CMK (cell line): ENCODE data around the gene TBX2.
"Not testable (repeated sequence)": the region's sequence is repeated elsewhere in the genome, so short reads cannot be mapped to it uniquely, and the experiment has no call there.

Experiments used
- DNase-seq: peaks from one replicate; pipeline ENCODE4 v3.0.0-alpha.2; 2010; ENCODE audit warnings: low read depth

Gene TBX2

DNA sequence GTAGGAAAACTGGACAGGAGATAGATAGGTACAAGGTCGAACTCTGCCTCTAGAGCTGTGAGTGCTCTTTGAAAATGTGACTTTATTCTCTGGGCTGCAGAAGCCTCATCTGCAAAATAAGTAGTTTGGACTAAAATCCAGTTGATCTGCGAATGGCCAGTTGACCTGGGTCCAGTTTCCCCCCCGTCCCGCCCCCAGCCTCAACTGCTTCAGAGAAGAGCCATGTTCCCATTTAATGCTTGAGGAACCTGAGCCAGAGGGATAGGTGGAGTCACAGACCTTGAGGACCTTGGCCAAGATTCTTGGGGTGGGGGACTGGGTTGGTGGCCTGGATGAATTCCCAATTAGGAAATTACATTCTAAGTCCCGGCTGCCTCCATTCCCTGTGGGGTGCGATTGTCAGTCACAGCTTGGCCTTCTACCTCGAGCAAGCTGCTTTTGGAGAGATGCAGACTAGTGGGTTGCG is 14.1 kb downstream of the TBX2 start:
- no peak for DNase-seq

DNA sequence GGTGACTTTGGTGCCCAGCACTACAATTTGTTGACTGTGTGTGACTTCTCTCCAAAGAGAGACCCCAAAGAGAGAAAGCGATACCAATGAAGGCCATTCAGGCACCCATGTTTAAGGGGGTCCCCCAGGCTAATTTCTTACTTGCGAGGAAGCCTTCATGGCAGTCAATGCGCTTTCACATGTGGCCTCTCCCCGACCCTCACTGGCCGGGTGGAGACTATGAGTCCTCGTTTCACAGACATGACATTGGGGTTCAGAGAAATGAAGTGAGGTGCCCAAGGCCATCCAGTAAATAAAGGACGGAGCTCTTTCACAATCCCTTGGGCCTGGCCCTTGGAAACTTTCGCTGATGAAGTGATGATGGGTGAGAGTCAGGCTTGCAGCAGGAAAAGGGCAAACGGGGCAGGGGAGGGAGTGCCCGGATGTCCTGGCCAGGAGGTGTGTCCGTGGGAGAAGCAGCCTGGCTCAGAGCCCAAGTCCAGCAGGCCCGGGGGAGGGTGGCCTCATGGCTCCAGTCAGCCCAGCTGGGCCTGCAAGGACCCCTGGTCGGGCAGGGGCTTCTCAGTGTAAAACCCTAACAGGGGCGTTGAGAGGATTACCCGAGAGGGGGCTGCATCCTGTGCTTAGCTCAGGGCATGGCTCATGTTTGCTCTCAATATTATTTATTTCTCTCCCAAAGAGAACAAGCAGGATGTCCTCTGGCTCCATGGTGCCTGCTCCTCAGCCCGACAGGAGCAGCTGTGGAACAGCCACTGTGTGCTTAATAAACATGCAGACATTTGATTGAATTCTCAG is 14.7 kb downstream of the TBX2 start:
- no peak for DNase-seq

DNA sequence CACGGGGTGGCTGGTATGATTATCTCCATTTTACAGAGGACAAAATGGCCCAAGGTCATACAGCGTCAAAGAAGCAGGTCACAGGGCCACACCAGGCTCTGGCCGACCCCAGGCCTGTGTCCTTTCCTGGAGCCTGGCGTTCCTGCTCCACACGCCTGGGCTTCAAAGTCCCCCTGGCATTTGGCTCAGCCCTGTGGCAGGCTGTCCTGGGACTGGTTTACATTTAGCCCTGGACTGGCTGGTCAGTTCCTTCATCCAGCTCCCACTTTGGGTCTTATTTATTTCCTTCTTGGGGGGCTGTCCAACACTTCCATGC is 15.3 kb downstream of the TBX2 start:
- DNase-seq = no peak

GRCh38 chr17:61415374-61416210 is 15.9 kb downstream of the TBX2 start:
- no peak for DNase-seq

DNA sequence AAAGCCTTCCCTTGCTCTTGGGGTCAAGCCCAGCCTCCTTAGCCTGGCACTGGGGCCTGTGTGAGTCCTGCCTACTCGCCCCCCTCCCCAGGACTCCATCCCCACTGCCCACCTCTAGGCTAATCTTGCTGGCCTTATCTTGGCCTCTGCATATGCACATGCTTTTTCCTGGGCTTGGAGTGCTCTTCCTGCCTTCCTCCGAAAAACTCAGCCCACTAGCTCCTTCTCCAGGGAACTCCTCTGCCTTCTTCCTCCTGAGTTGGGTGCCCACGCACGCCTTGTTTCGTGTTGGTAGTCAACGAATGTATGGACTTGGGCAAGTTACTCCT is 16.5 kb downstream of the TBX2 start:
- no peak for DNase-seq

DNA sequence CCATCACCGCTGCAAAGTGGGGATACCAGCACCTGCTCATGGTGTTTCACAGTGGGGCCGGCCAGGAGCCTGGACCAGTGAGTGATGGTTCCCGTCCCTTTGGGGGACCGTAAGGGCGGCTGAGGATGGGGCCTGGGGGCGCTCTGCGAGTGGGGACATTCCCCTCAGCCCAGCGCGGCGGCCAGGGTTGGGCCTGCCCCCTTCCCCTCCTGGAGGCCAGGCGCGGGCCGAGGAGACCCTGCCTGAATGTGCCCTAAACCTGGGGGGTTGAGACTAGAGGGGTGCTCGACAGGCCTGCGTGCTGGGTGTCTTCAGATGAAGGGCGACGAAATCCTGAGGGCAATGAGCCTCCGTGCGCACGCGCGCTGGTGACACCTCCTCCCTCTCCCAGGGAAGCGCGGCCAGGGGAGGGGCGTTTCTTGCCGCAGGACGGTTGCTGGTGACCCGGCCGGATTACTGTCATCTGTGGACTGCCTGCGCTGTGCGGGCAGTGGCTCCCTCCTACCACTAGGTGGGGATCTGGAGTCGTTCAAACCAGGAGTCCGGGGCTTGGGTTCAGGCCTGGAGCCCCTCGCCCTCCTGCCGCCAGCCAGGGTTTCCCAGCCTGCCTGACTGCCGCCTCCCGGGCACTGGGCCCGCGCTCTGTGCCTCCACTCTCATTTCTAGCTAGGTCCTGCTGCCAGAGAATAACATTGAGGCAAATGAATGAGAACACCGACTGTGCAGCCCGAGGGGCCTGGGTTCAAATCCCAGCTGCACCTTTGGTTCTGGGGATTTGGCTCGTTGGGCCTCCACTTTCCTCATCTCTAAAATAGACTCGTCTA is 17.1 kb downstream of the TBX2 start:
- DNase-seq = peak; percentile 64

DNA sequence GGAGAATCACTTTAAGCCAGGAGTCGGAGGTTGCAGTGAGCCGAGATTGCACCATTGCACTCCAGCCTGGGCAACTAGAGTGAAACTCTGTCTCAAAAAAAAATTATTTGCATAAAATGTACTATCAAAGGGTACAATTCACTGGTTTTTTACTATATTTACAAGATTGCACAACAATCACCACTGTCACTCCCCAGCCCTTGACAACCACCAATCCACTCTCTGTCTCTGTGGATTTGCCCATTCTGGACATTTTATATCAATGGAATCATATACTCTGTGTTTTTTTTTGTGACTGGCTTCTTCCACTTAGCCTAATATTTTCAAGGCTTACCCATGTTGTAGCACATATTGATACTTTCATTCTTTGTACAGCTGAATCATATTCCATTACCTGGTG is 18.8 kb downstream of the TBX2 start:
- DNase-seq = no peak

DNA sequence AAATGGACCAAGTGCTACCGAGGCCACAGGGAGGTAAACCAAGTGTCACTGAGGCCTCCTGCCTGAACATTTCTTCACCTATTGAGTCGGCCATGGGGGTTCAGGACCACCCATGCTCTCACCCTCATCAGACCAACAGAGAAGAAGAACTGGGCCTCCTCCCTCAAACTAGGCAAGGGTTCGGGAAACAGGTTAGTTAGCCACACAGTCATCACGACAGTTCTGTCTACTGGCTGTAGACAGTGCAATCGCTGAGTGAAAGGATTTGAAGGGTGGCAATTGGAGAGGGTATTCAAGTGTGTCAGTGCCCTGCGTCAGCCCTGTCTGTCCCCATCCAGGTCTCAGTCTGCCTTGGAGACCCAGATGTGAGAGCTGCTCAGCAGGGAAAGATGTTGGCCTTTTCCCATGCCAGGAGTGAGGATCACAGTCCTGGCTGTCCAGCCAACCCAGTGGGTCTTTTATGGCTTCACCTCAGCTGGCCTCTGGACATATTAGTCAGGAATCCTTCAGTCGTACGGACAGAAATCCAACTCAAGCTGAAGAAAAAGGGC is 19.9 kb downstream of the TBX2 start:
- no peak for DNase-seq

DNA sequence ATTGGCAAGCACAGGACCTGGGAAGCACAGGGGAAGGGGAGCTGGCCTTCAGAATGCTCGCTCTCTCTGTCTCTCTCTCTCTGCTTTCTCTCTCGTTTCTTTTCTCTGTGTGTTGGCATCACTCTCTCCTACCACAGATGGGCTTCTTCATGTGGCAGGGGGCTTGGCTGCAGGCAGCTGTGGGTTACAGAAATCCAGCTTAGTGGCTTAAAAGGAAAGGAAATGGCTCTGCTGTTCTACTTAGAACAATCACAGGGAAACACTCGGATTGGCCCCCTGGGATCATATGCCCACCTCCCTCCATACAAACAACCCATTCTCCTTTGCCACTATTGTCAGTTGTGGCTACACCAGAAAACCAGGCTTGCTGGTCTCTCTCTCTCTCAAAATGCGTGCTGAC is 20.4 kb downstream of the TBX2 start:
- DNase-seq = no peak

DNA sequence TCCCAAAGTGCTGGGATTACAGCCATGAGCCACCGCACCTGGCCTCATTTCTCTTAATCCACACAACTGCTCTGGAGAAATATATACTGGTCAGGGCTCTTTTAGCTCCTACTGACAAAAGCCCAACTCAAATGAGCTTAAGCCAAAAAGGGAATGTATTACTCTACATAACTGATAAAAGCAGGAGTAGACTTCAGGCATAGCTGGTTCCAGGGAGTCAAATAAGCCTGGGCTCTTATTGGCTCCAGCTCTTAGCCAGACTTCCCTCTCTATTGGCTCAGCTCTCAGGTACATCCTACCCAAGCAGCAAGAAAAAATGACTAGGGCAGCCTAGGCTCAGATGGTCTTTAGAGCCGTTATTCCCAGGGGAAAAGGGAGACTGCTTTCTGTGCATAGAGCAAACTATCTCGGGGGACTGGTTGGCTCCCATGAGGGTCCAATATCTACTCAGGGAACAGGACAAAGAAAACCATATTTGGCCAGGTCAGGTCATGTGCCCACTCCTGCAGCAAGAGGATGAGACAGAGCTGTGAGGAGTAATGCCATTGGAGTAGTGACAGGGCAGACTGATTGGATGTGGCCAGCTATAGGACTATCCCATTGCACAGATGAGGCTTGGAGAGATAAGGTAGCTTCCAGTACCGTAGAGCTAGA is 21.2 kb downstream of the TBX2 start:
- no peak for DNase-seq

- DNase-seq = no peak
These were observed 21.8 kb downstream of the TBX2 start for GRCh38 chr17:61421460-61421859.

DNA sequence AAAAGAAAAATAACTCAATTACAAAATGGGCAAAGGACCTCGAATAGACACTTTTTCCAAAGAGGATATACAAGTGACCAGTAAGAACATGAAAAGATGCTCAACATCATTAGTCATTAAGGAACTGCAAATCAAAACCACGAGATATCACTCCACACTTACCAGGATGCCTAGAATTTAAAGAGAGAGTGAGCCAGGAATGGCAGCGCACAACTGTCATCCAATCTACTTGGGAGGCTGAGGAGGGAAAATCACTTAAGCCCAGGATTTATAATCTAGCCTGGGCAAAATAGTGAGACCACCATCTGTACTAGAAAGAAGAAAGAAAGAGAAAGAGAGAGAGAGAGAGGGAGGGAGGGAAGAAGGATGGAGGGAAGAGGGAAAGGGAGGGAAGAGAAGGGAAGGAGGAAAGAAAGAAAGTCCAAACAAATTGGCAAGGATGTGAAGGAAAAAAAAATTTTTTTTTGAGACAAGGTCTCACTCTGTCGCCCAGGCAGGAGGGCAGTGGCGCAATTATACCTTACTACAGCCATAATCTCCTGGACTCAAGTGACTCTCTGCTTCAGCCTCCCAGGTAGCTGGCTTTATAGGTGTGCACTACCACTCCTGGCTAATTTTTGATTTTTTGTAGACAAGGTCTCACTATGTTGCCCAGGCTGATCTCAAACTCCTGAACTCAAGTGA is 22.6 kb downstream of the TBX2 start:
- DNase-seq = no peak

DNA sequence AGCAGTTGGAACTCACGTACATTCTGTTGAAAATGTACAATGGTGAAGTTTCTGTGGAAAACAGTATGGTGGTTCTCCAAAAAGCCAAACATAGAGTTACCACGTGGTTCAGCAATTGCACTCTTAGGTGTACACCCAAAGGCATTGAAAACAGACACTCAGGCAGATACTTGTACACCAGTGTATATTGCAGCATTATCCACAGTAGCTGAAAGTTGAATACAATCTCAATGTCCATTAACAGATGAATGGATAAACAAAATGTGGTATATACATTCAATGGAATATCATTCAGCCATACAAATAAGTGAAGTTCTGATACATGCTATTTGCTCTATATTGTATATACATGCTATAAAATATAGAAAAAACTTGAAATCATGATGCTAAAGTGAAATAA is 23.2 kb downstream of the TBX2 start:
- DNase-seq = no peak

DNA sequence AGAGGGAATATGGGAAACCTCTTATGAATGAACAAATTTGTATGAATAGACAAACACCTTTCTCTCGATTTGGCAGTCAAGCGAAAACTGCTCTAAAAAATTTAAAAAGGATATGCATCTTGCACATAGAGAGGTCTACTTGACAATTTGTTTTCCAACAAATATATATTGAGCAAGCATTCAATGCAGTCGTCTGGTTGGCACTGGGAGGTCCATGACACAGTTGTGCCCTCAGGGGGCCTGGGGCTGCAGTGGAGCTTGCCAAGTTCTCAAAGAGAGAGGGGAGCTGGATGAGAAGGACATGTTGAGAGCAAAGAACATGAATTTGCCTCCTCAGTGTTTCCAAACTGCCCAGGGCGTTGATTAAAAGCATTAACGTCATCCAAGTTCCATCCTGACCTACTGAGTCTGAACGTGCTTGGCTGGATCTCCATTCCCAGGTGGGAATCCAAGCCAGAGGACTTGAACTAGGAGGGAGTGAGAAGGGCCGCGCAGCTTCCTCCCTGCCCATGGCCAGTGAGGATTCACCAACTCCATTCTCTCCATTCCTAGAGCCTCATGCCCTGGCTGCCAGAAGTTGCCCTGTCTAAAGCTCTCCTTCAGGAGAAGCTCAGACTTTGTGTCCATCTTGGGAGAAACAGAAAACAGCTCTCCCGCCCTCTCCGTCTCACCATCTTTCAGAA is 24.5 kb downstream of the TBX2 start:
- no peak for DNase-seq

DNA sequence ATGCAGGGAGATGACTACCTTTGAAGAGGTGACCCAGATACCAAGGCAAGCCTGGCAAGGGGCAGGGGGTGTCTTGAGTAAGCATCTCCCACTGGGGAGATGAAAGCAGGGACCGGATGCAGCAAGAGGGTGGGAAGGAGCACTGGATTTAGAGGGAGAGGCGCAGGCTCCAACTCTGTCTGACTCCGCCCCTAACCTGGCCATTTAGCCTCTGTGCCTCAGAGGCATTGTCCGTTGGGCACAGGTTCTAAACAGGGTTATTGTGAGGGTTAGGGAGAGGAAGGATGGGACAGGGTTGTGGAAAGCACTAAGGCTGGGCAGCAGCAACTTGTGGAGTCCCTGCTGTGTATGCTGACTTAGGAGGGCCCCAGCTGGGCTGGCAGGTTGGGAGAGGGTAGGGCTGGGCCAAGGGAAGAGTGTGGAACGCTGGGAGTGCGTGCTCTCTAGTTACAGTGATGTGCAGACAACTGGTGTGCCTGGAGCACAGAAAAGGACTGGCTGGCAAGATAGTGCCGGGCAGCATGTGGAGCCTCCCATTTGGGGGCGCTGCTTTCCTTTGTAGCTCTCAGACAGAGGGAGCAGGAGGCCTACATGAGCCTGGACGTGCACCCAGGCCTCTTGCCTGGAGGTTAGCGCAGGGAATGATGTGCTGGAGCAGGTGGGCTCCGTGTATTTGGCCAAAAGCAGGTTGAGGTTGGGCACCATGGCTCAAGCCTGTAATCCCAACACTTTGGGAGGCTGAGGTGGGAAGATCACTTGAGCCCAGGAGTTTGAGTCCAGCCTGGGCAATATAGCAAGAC is 26.2 kb downstream of the TBX2 start:
- no peak for DNase-seq

GRCh38 chr17:61426482-61427304 is 27.1 kb downstream of the TBX2 start:
- no peak for DNase-seq

DNA sequence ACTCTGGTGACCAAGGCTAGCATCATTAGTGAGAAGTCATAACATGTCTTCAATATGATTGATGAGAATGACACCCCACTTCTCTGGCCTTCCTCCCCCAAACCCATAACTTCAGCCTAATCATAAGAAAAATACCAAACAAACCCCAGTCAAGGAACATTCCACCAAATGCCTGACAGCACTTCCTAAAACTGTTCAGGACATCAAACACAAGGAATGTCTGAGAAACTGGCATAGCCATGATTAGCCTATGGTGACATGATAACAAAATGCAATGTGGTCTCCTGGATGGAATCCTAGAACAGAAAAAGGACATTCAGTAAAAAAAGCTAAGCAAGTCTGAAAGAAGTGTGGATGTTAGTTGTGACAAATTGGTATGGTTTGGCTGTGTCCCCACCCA is 27.9 kb downstream of the TBX2 start:
- DNase-seq = no peak

GRCh38 chr17:61429274-61429673 is 29.6 kb downstream of the TBX2 start:
- DNase-seq = no peak

DNA sequence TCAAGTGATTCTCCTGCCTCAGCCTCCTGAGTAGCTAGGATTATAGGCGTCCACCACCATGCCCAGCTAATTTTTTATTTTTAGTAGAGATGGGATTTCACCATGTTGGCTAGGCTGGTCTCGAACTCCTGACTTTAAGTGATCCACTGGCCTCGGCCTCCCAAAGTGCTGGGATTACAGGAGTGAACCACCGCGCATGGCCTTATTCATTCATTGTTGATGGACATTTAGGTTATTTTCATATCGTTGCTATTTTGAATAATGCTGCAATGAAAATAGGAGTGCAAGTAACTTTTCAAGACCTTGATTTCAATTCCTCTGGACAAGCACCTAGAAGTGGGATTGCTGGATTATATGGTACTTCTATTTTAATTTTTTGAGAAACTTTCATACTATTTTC is 30.2 kb downstream of the TBX2 start:
- not testable (repeated sequence) for DNase-seq
